Gastrocnemius medialis (tissue), 4 donors: ENCODE results near the gene HOXA3. TPM values are rescaled to one million over a fixed set of nuclear protein-coding genes. Genes with fewer than 3 reads are reported as not detected.

Experiments used
- ATAC-seq, 2 donors: fragments of 150-250 bp; one replicate each; pipeline ENCODE4 v1.9.1; 2016
- DNase-seq, 2 donors: peaks; one replicate each; pipeline ENCODE4 v3.0.0-alpha.2; 2019
- H3K27ac ChIP-seq, 4 donors: fragments of 200-600 bp; sonication (generic); 1 replicate in 1 of 4; 2 replicates in 3 of 4; pipeline ENCODE4 v1.5.1; 2016 to 2018; ENCODE audit warnings: mild to moderate bottlenecking in 2 of 4, moderate library complexity in 1 of 4
- H3K27me3 ChIP-seq, 3 donors: fragments of 200-600 bp; sonication (generic) in 2 of 3; 1 replicate in 1 of 3; 2 replicates in 2 of 3; pipeline versions ENCODE4 v1.5.1 to v1.6.0; 2016 to 2019; ENCODE audit warnings: mild to moderate bottlenecking in 1 of 3, moderate library complexity in 1 of 3
- H3K36me3 ChIP-seq, 2 donors: fragments of 200-600 bp; sonication (generic) in 1 of 2; one replicate each; pipeline ENCODE4 v1.5.1; 2017 to 2018
- H3K4me1 ChIP-seq, 2 donors: fragments of 200-600 bp; sonication (generic) in 1 of 2; one replicate each; pipeline ENCODE4 v1.5.1; 2016 to 2017; ENCODE audit warnings: mild to moderate bottlenecking in 2 of 2
- H3K4me3 ChIP-seq, 4 donors: fragments of 200-600 bp; sonication (generic) in 3 of 4; 1 replicate in 1 of 4; 2 replicates in 3 of 4; pipeline ENCODE4 v1.5.1; 2016 to 2019; ENCODE audit warnings: mild to moderate bottlenecking in 2 of 4
- H3K9me3 ChIP-seq, 3 donors: fragments of 200-600 bp; sonication (generic) in 2 of 3; 1 replicate in 1 of 3; 2 replicates in 2 of 3; pipeline ENCODE4 v1.5.1; 2016 to 2019
- CTCF ChIP-seq, 5 experiments: fragments of 450-650 bp in 3 of 5; fragments of 200-600 bp in 2 of 5; sonication (generic) in 2 of 5; IDR thresholded peaks in 4 of 5; conservative IDR thresholded peaks in 1 of 5; 1 replicate in 4 of 5; 2 replicates in 1 of 5; pipeline ENCODE4 v1.5.1; 2016 to 2019; ENCODE audit warnings: antibody characterized with exemption in 5 of 5, mild to moderate bottlenecking in 3 of 5, moderate library complexity in 3 of 5
- POLR2A ChIP-seq, 2 donors: fragments of 450-650 bp; IDR thresholded peaks; one replicate each; pipeline ENCODE4 v1.6.1; 2017; ENCODE audit warnings: antibody characterized with exemption in 2 of 2, mild to moderate bottlenecking in 2 of 2, moderate library complexity in 2 of 2
- in situ Hi-C, 4 donors: fragments of 200-750 bp; cut with MboI; loops; one replicate each; pipeline versions ENCODE4 v1.15.0 to v1.8.0; 2017; ENCODE audit warnings: low sequenced_read_pairs in 4 of 4
- intact Hi-C: fragments of 100-400 bp; cut with DNase I; formaldehyde crosslinking; loops from one replicate; pipeline ENCODE4 v1.15.1; 2023; ENCODE audit warnings: low total_unique reads
- total RNA-seq, 4 donors: library from RNA; depleted of rRNA; stranded (reverse); fragments of >200 nt; gene quantifications; one replicate each; pipeline versions ENCODE4 v1.1.0 to v1.2.3, GENCODE V29; 2016

Gene HOXA3
- total RNA-seq, 4 donors from 2014 or later, result 0.53 to 6.2 (median 3.0) TPM

- intact Hi-C loops (loop anchor here (5.0 kb wide), 2 partner anchors 549 to 909 kb away; partner anchors contain the start of gene TAX1BP1), in situ Hi-C loops (loop anchor here (10.0 to 25.0 kb wide), 7 partner anchors 471 to 1431 kb away; partner anchors contain the start of genes CREB5 (in 1 of the 4) and HIBADH (in 1 of the 4))
- no peak for ATAC-seq
- TF ChIP-seq CTCF (IDR thresholded peaks at IDR 0.05 in 4 of 5, conservative IDR thresholded peaks at IDR 0.05 in 1 of 5), result no peak
- no peak for TF ChIP-seq POLR2A (IDR thresholded peaks at IDR 0.05)
- Histone ChIP-seq H3K9me3 (no peaks in the 10 kb centered on the region), H3K4me1 (peaks cover 14 to 60% of the 10 kb centered on the region in 2 donors), H3K27me3 (peaks cover 4 to 25% (median 16%) of the 10 kb centered on the region in 3 donors), H3K4me3 (peak overlapping the region; percentile 52 to 63 (median 58)), H3K36me3 (no peaks in the 10 kb centered on the region), H3K27ac (peak overlapping the region; percentile 90 to 99 (median 95))
- DNase-seq, result no peak
These were observed 41.1 kb upstream of the HOXA3 start for GRCh38 chr7:27193335-27194001.

- DNase-seq, result peak in 1 of 2 donors; percentile 40
- H3K36me3 ChIP-seq, result no peaks in the 10 kb centered on the region
- peaks cover 0 to 25% (median 10%) of the 10 kb centered on the region in 3 donors for H3K27me3 ChIP-seq
- H3K27ac ChIP-seq, result peak overlapping the region; percentile 90 to 99 (median 95)
- peak; percentile 19 to 39 for ATAC-seq
- no peaks in the 10 kb centered on the region for H3K9me3 ChIP-seq
- intact Hi-C loops (loop anchor here (5.0 kb wide), 2 partner anchors 550 to 910 kb away; partner anchors contain the start of gene TAX1BP1), in situ Hi-C loops (loop anchor here (10.0 to 25.0 kb wide), 7 partner anchors 472 to 1430 kb away; partner anchors contain the start of genes CREB5 (in 1 of the 4) and HIBADH (in 1 of the 4))
- H3K4me1 ChIP-seq, result peaks cover 14 to 57% of the 10 kb centered on the region in 2 donors
- H3K4me3 ChIP-seq, result peak overlapping the region; percentile 52 to 63 (median 58)
- TF ChIP-seq CTCF (IDR thresholded peaks at IDR 0.05 in 4 of 5, conservative IDR thresholded peaks at IDR 0.05 in 1 of 5) (no peak), POLR2A (IDR thresholded peaks at IDR 0.05) (no peak)
These were observed 40.4 kb upstream of the HOXA3 start for GRCh38 chr7:27192546-27193334.

GRCh38 chr7:27191833-27192545, 39.6 kb upstream of the HOXA3 start:
- DNase-seq (peak in 1 of 2 donors; percentile 82), ATAC-seq (peak; percentile 23 to 28)
- H3K4me3 ChIP-seq, result peak overlapping the region; percentile 52 to 63 (median 58)
- H3K4me1 ChIP-seq, result peaks cover 14 to 51% of the 10 kb centered on the region in 2 donors
- intact Hi-C loops, result loop anchor here (5.0 kb wide), 2 partner anchors 550 to 910 kb away; partner anchors contain the start of gene TAX1BP1
- no peaks in the 10 kb centered on the region for H3K36me3 ChIP-seq
- peaks cover 0 to 17% (median 6%) of the 10 kb centered on the region in 3 donors for H3K27me3 ChIP-seq
- peak overlapping the region; percentile 90 to 99 (median 95) for H3K27ac ChIP-seq
- in situ Hi-C loops, result loop anchor here (10.0 to 25.0 kb wide), 7 partner anchors 473 to 1430 kb away; partner anchors contain the start of genes CREB5 (in 1 of the 4) and HIBADH (in 1 of the 4)
- H3K9me3 ChIP-seq, result no peaks in the 10 kb centered on the region
- TF ChIP-seq CTCF (IDR thresholded peaks at IDR 0.05 in 4 of 5, conservative IDR thresholded peaks at IDR 0.05 in 1 of 5), result no peak
- peak; percentile 56 to 68 for TF ChIP-seq POLR2A (IDR thresholded peaks at IDR 0.05)

- Histone ChIP-seq H3K27me3 (peaks cover 0 to 15% (median 6%) of the 10 kb centered on the region in 3 donors), H3K27ac (peak overlapping the region; percentile 90 to 99 (median 95)), H3K4me3 (peak overlapping the region; percentile 52 to 63 (median 58)), H3K9me3 (no peaks in the 10 kb centered on the region), H3K4me1 (peaks cover 14 to 46% of the 10 kb centered on the region in 2 donors), H3K36me3 (no peaks in the 10 kb centered on the region)
- DNase-seq, result no peak
- ATAC-seq, result no peak
- no peak for TF ChIP-seq POLR2A (IDR thresholded peaks at IDR 0.05)
- no peak for TF ChIP-seq CTCF (IDR thresholded peaks at IDR 0.05 in 4 of 5, conservative IDR thresholded peaks at IDR 0.05 in 1 of 5)
- in situ Hi-C loops (loop anchor here (10.0 to 25.0 kb wide), 7 partner anchors 474 to 1429 kb away; partner anchors contain the start of genes CREB5 (in 1 of the 4) and HIBADH (in 1 of the 4)), intact Hi-C loops (loop anchor here (5.0 kb wide), 2 partner anchors 551 to 911 kb away; partner anchors contain the start of gene TAX1BP1)
These were observed 38.9 kb upstream of the HOXA3 start for GRCh38 chr7:27191161-27191731.
